HG02852 (cell line): ENCODE results near the gene PTGS1.
"Not testable (repeated sequence)": the region's sequence is repeated elsewhere in the genome, so short reads cannot be mapped to it uniquely, and the experiment has no call there.

Experiments
- ATAC-seq: cut with Tn5 transposase; IDR thresholded peaks from one replicate; pipeline ENCODE4 v1.9.1; 2021; ENCODE audit warnings: mild to moderate bottlenecking, moderate library complexity; ENCODE audit not compliant: unreplicated experiment

The PTGS1 gene

GRCh38 chr9:122370869-122371755, at the start of gene PTGS1:
PTGS1 (plus strand) TSS chr9:122371024; CDS start chr9:122371085, 61 bp downstream.
- peak; percentile 61 for ATAC-seq

DNA sequence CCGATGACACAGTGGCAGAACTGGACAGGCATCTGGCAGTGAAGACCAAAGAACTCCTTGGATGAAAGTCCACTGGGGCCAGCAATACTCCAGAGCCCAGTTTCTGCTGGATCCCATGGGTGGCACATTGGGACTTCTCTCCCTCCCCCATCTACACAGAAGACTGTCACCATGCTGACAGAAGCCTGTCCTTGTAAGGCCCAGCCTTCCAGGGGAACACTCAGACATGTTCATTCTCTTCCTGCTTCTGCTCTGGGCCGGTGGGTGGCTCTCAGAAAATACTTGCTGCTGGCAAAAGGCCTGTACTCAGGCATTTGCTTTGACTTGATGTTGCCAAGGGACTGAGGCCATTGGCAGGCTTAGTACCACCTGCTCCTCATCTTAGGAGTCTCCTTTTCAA, 48.3 kb upstream of the PTGS1 start:
- no peak for ATAC-seq

DNA sequence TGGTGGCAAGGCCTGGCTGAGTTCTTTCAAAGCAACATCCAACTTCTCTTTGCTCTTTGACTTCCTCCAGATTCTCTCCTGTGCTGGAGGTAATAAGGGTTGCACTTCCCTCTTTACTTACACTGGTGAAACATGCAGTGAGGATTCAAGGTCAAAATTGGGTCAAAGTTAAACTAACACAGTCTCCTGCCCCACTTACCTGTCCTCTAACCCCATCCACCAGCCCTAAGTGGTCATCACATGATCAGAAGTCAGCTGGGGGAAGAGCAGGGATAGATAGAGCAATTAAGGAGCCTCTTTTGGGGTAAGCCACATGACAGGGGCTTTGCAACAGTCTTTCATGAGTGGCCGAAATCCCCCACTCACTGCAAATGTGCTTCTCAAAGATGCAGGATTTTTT, 46.2 kb upstream of the PTGS1 start:
- ATAC-seq = not testable (repeated sequence)

DNA sequence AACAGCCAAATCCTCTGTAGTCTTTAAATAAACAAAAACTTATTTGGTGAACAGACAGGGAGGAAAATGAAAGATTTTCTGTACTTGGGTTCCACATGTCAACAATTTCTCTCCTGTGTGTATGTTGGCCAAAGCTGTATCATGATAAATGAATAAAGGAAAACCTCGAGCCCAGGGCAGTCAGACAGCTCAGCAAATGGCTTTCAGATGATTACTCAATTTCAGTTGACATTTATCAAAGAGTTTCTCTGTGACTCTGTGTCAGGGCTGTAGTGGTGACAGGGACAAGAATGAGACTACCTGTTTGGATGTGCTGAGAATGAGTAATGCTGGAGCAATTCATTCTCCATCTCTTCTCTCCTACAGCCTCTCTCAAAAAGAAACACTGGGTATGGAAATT, 45.7 kb upstream of the PTGS1 start:
- ATAC-seq = no peak

- no peak for ATAC-seq
Observed at GRCh38 chr9:122327175-122327574, 43.6 kb upstream of the PTGS1 start.

- ATAC-seq = no peak
Observed at GRCh38 chr9:122329597-122329996, 41.2 kb upstream of the PTGS1 start.

GRCh38 chr9:122330466-122330865, 40.4 kb upstream of the PTGS1 start:
- not testable (repeated sequence) for ATAC-seq

DNA sequence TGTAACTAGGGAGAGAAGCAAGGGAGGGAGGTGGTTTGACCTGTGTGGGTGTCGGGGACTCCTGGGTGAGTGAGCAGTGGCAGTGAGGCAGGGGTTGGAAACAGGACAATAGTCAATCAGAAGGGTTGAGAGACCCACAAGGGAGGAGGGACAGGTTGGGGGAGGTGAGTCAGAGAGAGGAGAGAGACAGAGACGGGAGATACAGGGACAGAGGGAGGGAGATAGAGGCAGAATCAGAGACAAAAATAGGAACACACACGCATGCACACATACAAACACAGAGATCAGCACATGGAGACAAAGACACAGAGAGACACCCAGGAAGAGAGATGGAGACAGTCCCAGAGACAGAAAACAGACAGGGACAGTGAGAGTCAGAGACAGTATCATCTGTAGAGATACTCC, 39.3 kb upstream of the PTGS1 start:
- ATAC-seq = no peak

DNA sequence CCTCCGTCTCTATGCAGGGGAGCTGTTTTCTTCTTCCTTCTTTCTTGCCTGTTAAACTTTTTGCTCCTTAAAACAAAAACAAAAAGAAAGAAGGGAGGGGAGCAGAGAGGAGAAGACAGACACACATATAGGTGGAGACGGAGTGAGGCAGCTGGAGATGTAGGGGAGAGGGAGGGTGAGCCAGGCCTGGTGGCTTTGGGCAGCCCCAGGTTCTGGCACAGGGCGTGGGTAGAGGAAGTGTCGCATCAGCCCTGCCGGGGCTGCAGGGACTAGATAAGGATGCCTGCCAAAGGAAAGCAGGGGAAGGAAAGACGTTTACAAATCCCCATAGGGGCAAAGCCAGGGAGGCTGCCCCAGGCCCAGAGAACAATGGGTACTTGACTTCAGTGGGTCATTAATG, 38.7 kb upstream of the PTGS1 start:
- ATAC-seq = no peak

GRCh38 chr9:122332644-122333043, 38.2 kb upstream of the PTGS1 start:
- no peak for ATAC-seq

DNA sequence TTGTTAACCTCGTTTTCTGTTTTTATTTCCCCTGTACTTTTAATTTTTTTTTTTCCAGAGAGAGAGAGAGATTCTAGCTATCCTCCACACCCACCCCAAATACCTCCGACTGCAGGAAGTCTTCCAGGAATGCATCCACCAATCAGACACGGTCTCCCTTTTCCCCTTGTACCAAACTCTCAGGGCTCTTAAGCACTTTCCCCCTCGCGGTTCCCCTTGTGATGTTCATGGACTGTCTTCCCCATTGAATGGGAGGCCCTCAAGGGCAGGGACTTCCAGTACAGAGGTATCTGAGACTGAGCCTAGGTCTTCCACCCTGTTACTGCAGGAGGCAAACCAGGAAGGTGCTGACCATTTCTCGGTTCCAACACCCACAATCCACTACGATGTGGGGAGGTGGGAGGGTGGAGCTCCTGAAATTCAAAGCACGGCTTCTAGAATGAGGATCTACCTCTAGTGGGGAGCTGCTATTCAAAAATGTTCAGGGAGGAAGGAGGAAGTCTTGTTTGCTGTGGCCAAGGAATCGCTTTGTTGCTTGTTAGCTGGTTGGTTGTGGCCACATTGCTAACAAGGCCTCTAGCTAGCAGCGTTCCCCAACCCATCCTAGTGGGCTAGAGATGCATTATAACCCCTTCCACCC, 37.5 kb upstream of the PTGS1 start:
- ATAC-seq = no peak

DNA sequence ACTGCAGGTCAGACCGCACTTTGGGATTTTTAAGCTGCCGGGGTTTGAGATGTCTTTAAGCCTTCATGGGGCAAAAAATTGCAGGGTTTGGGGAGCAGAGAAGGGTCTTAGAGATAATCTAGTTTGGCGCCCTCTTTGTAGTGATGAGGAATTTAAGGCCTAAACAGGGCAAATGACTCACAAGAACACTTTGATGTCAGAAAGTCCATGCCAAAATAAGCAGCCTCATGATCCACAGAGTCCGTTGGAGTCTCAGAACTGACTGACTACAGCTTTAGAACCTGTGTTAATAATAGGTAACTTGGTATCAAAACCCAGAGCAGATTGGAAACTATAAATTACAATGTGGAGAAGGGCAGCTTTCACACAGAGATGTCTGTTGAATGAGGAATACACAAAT, 35.9 kb upstream of the PTGS1 start:
- no peak for ATAC-seq

DNA sequence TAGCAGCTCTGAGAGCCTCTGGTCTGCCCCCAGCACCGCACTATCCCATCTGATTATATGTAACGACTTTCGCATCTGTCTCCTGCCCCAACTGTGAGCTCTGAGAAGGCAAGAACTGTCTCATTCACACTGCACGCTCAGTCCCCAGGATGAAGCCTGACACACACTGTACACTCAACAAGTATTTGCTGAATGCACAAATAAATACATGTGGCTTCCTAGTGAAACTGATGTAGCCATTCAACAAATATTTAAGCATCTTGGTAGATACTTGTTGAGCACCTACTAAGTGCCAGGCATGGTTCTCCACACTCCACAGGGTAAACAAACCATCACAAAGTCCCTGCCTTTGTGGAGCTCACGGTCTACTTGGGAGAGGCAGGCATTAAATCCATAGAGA, 34.6 kb upstream of the PTGS1 start:
- no peak for ATAC-seq

DNA sequence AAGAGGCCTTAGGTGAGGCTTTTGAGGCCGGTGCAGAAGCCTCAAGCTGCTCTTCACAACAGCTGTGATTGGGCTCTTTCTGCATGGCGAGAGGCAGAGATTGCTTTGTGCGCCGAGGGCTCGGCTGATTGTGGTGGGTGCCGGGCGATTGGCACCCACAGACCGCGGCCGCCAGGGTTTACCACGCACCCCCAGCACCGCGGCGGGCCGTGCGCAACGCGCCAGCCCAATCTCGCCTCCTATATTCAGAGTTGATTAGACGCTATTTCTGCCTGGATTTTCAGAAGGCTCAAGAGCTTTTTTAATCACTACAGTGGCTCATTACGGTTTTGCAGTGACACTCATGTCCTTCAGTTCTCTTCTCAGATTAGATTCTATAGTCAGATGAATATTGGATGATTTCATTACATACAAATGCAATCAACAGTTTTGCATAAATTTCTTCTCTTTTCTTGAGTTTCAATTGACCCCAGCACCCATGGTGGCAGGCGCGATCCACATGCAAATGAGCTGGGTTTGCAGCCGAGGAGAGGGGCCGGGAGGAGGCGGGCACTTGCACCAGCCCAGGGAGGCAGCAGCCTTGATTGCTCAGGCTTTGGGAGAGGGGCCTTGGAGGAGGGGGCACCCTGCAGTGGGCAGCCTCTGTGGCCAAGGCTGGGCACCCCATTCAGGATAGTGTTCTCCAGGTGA, 33.8 kb upstream of the PTGS1 start:
- no peak for ATAC-seq

DNA sequence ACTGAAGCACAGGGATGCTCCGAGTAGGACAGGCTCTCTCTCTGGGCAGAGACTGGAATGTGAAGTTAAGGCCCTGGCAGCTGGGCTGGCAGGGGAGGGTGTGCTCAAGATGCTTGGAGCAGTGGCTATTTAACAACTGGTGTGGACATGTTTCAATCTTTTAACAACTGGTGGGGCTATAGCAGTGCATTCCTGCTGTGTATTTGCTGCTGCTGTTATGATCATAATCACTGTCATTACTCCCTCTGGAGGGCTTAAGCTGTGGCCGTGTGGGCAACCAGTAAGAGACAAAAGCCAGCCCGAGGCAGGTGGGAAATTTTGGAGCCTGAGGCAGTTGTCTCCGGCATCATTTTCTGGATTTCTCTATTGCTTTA, 33.3 kb upstream of the PTGS1 start:
- no peak for ATAC-seq

DNA sequence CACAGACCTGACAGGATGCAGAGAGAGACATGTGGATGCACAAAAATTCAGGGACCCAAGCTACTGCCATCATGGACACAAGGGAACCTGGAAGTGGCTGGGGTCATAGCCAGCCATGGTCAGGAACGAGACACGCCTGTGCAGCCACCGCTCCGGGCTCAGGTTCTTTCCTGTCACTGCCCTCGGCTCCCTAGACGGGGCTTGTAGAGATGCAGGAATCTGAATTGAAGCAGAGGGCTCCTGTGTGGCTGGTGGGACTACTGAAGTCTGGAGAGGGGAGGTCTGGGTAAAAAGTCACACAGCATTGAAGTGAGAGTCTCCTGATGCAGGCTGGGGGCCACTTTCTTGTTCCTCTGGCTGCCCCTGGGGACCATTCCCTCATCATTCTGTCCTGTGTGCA, 32.3 kb upstream of the PTGS1 start:
- ATAC-seq = no peak

- ATAC-seq = no peak
Observed at GRCh38 chr9:122338994-122339393, 31.8 kb upstream of the PTGS1 start.

GRCh38 chr9:122339579-122339978, 31.2 kb upstream of the PTGS1 start:
- no peak for ATAC-seq

GRCh38 chr9:122340161-122340560, 30.7 kb upstream of the PTGS1 start:
- ATAC-seq = no peak

GRCh38 chr9:122342323-122343050, 28.3 kb upstream of the PTGS1 start:
- no peak for ATAC-seq
